ENCODE measurements around the gene PIGS. TPM values are rescaled to one million over a fixed set of nuclear protein-coding genes. Genes with fewer than 3 reads are reported as not detected.

PIGS gene
- total and polyA plus RNA-seq, 2 donors (not counting 1 experiment from before 2014, with no cell fraction given): 53.7 to 68.4 TPM

DNA sequence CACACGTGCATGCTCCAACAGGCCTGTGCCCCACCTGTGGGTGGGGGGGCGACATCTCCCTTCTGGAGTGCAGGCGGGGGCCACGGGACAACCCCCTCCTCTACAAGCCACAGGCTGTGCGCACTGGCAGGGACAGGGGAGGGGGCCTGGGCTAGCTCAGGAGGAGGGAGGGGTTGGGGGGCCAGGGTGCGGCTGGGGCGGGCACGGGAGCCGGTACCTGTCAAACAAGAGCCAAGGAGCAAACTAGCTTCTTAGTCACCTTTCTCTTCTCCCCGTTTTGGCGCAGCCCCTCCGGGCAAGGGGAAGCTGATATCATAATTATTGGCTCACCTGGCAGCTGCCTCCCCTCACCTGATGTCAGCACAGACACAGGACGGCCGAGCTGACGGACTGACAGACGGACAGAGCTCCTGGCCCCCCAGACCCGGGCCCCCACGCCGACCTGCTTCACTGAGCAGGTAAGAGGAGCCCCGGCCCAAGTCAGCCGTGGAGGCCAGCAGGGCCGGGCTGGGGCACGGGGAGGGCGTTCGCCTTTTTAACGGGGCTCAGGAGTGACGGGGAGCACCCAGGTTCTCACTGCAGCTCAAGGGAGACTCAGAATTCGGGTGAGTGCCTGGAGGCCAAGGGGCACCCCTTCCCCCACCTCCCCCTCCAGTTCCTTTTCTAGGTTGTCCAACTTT lies 65.2 kb downstream of the PIGS start, which contains the start of gene FOXN1:
Gene FOXN1, plus strand, starts transcription at position 363 of the 680 bp plus-strand sequence. CDS start 17,622 bp downstream, outside the sequence.
- Histone ChIP-seq H3K4me3 (replicated peaks in 1 of 4; ENCODE audit: control extremely low read depth in 1 of 4, insufficient read depth in 1 of 4, low read depth in 3 of 4, low read length in 4 of 4) (no peak within 1 kb of the TSS), H3K27ac (ENCODE audit: insufficient read depth, low read length) (no peak within 1 kb of the TSS), H3K27me3 (ENCODE audit: control insufficient read depth, insufficient read depth, low read length) (peaks cover 18% of the 10 kb centered on the region), H3K4me1 (ENCODE audit: control insufficient read depth, extremely low read depth, insufficient read depth, low read length) (no peaks in the 10 kb centered on the region), H3K79me2 (ENCODE audit: control insufficient read depth, insufficient read depth, low read length) (no peaks in the 10 kb centered on the region), H4K20me1 (ENCODE audit: control insufficient read depth, extremely low read depth, insufficient read depth, low read length) (no peaks in the 10 kb centered on the region), H3K4me2 (ENCODE audit: extremely low read depth, insufficient read depth, low read length) (no peak within 1 kb of the TSS), H3K9ac (ENCODE audit: insufficient read depth, low read length) (no peak within 1 kb of the TSS), H3K36me3 (ENCODE audit: control insufficient read depth, insufficient read depth, low read length) (no peaks in the 10 kb centered on the region), H3K9me3 (ENCODE audit: control insufficient read depth, insufficient read depth, low read depth, low read length) (no peaks in the 10 kb centered on the region), H2AFZ (ENCODE audit: low read length) (no peak within 1 kb of the TSS)
- TF ChIP-seq EZH2 (IDR thresholded peaks at IDR 0.05; ENCODE audit: low read length, missing control alignments): no peak
- TF ChIP-seq, protein P1, sequence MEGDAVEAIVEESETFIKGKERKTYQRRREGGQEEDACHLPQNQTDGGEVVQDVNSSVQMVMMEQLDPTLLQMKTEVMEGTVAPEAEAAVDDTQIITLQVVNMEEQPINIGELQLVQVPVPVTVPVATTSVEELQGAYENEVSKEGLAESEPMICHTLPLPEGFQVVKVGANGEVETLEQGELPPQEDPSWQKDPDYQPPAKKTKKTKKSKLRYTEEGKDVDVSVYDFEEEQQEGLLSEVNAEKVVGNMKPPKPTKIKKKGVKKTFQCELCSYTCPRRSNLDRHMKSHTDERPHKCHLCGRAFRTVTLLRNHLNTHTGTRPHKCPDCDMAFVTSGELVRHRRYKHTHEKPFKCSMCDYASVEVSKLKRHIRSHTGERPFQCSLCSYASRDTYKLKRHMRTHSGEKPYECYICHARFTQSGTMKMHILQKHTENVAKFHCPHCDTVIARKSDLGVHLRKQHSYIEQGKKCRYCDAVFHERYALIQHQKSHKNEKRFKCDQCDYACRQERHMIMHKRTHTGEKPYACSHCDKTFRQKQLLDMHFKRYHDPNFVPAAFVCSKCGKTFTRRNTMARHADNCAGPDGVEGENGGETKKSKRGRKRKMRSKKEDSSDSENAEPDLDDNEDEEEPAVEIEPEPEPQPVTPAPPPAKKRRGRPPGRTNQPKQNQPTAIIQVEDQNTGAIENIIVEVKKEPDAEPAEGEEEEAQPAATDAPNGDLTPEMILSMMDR (conservative IDR thresholded peaks at IDR 0.05 in 1 of 2, IDR thresholded peaks at IDR 0.05 in 1 of 2; ENCODE audit: low read depth in 1 of 2, low read length in 2 of 2): no peak
- no peak for DNase-seq (ENCODE audit: low read depth in 2 of 2)

DNA sequence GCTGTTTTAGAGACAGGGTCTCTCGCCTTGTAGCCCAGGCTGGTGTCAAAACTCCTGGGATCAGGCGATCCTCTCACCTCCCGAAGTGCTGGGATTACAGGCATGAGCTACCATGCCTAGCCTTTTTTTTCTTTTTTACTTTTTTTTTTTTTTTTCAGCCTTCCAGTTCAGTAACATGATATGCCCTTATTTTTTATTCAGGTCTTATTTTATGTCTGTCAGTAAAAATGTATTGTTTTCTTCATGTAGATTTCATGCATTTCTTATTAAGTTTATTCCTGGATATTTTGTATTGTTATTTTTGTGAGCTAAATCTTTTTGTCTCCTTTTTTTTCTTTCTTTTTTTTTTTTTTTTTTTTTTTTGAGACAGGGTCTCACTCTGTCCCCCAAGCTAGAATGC lies 67.9 kb downstream of the PIGS start:
- TF ChIP-seq, protein P1 (conservative IDR thresholded peaks at IDR 0.05 in 1 of 2, IDR thresholded peaks at IDR 0.05 in 1 of 2; ENCODE audit: low read depth in 1 of 2, low read length in 2 of 2): no peak
- TF ChIP-seq EZH2 (IDR thresholded peaks at IDR 0.05; ENCODE audit: low read length, missing control alignments): no peak
- DNase-seq (ENCODE audit: low read depth in 2 of 2): no peak
- H3K9me3 ChIP-seq (ENCODE audit: control insufficient read depth, insufficient read depth, low read depth, low read length): no peaks in the 10 kb centered on the region
- H2AFZ ChIP-seq (ENCODE audit: low read length): no peak overlapping the region
- H3K4me2 ChIP-seq (ENCODE audit: extremely low read depth, insufficient read depth, low read length): no peak overlapping the region
- no peak overlapping the region for H3K9ac ChIP-seq (ENCODE audit: insufficient read depth, low read length)
- H3K27me3 ChIP-seq (ENCODE audit: control insufficient read depth, insufficient read depth, low read length): peaks cover 11% of the 10 kb centered on the region
- H3K4me3 ChIP-seq (replicated peaks in 1 of 4; ENCODE audit: control extremely low read depth in 1 of 4, insufficient read depth in 1 of 4, low read depth in 3 of 4, low read length in 4 of 4): no peak overlapping the region
- H3K79me2 ChIP-seq (ENCODE audit: control insufficient read depth, insufficient read depth, low read length): no peaks in the 10 kb centered on the region
- H3K4me1 ChIP-seq (ENCODE audit: control insufficient read depth, extremely low read depth, insufficient read depth, low read length): no peaks in the 10 kb centered on the region
- H3K27ac ChIP-seq (ENCODE audit: insufficient read depth, low read length): no peak overlapping the region
- no peaks in the 10 kb centered on the region for H4K20me1 ChIP-seq (ENCODE audit: control insufficient read depth, extremely low read depth, insufficient read depth, low read length)
- no peaks in the 10 kb centered on the region for H3K36me3 ChIP-seq (ENCODE audit: control insufficient read depth, insufficient read depth, low read length)

Other genes starting within 250 kb of the PIGS start
- 53.7 and 55.7 TPM in 2 replicates for gene IFT20, start 236.1 kb downstream of the PIGS start, total RNA-seq
- gene IFT20, start 236.1 kb downstream of the PIGS start, polyA plus RNA-seq: 26.5 and 51.4 TPM in 2 replicates
- gene TNFAIP1, start 235.8 kb downstream of the PIGS start, total RNA-seq: 19.8 and 23.0 TPM in 2 replicates
- gene TNFAIP1, start 235.8 kb downstream of the PIGS start, polyA plus RNA-seq: 40.1 and 40.7 TPM in 2 replicates
- 71.9 and 79.3 TPM in 2 replicates for gene POLDIP2, start 214.0 kb downstream of the PIGS start, total RNA-seq
- gene POLDIP2, start 214.0 kb downstream of the PIGS start, polyA plus RNA-seq: 89.2 and 111 TPM in 2 replicates
- not detected in 2 replicates for gene SEBOX, start 206.3 kb downstream of the PIGS start, total RNA-seq
- not detected in 2 replicates for gene SEBOX, start 206.3 kb downstream of the PIGS start, polyA plus RNA-seq
- gene VTN, start 201.2 kb downstream of the PIGS start, total RNA-seq: 0.17 and 0.51 TPM in 2 replicates
- gene VTN, start 201.2 kb downstream of the PIGS start, polyA plus RNA-seq: 0.46 and 3.5 TPM in 2 replicates
- 3.1 TPM in 2 replicates for gene SARM1, start 199.8 kb downstream of the PIGS start, total RNA-seq
- 8.1 and 10.8 TPM in 2 replicates for gene SARM1, start 199.8 kb downstream of the PIGS start, polyA plus RNA-seq
- gene SLC46A1, start 165.3 kb downstream of the PIGS start, total RNA-seq: 3.6 and 5.1 TPM in 2 replicates
- 2.9 and 4.6 TPM in 2 replicates for gene SLC46A1, start 165.3 kb downstream of the PIGS start, polyA plus RNA-seq
- gene SLC13A2, start 97.9 kb downstream of the PIGS start, total RNA-seq: not detected in 2 replicates
- not detected in 2 replicates for gene SLC13A2, start 97.9 kb downstream of the PIGS start, polyA plus RNA-seq
- gene FOXN1, start 65.2 kb downstream of the PIGS start, total RNA-seq: not detected in 2 replicates
- gene FOXN1, start 65.2 kb downstream of the PIGS start, polyA plus RNA-seq: not detected in 2 replicates
- 16.9 and 19.2 TPM in 2 replicates for gene UNC119, start 18.9 kb downstream of the PIGS start, total RNA-seq
- 24.6 and 26.4 TPM in 2 replicates for gene UNC119, start 18.9 kb downstream of the PIGS start, polyA plus RNA-seq
- 59.3 and 91.3 TPM in 2 replicates for gene ALDOC, start 5.4 kb upstream of the PIGS start, total RNA-seq
- gene ALDOC, start 5.4 kb upstream of the PIGS start, polyA plus RNA-seq: 47.3 and 111 TPM in 2 replicates
- 1.5 and 13.7 TPM in 2 replicates for gene SPAG5, start 27.5 kb upstream of the PIGS start, total RNA-seq
- gene SPAG5, start 27.5 kb upstream of the PIGS start, polyA plus RNA-seq: 12.0 and 48.8 TPM in 2 replicates
- 3.8 and 4.1 TPM in 2 replicates for gene RSKR, start 42.7 kb upstream of the PIGS start, total RNA-seq
- 1.8 and 2.5 TPM in 2 replicates for gene RSKR, start 42.7 kb upstream of the PIGS start, polyA plus RNA-seq
- gene BLTP2, start 73.6 kb upstream of the PIGS start, total RNA-seq: 107 and 160 TPM in 2 replicates
- 74.9 and 96.3 TPM in 2 replicates for gene BLTP2, start 73.6 kb upstream of the PIGS start, polyA plus RNA-seq
- 56.5 and 58.5 TPM in 2 replicates for gene SDF2, start 90.4 kb upstream of the PIGS start, total RNA-seq
- 65.2 and 75.2 TPM in 2 replicates for gene SDF2, start 90.4 kb upstream of the PIGS start, polyA plus RNA-seq
- 36.7 and 61.6 TPM in 2 replicates for gene SUPT6H, start 90.7 kb upstream of the PIGS start, total RNA-seq
- 34.7 and 39.1 TPM in 2 replicates for gene SUPT6H, start 90.7 kb upstream of the PIGS start, polyA plus RNA-seq
- gene PROCA1, start 140.4 kb upstream of the PIGS start, total RNA-seq: 2.3 and 2.6 TPM in 2 replicates
- gene PROCA1, start 140.4 kb upstream of the PIGS start, polyA plus RNA-seq: 0.85 and 0.93 TPM in 2 replicates
- gene RAB34, start 146.3 kb upstream of the PIGS start, total RNA-seq: 159 and 174 TPM in 2 replicates
- 287 and 338 TPM in 2 replicates for gene RAB34, start 146.3 kb upstream of the PIGS start, polyA plus RNA-seq
- gene RPL23A, start 148.5 kb upstream of the PIGS start, total RNA-seq: 519 and 881 TPM in 2 replicates
- gene RPL23A, start 148.5 kb upstream of the PIGS start, polyA plus RNA-seq: 1,041 and 1,196 TPM in 2 replicates
- gene TLCD1, start 154.7 kb upstream of the PIGS start, total RNA-seq: 4.1 and 6.6 TPM in 2 replicates
- gene TLCD1, start 154.7 kb upstream of the PIGS start, polyA plus RNA-seq: 10.8 and 11.5 TPM in 2 replicates
- gene NEK8, start 157.3 kb upstream of the PIGS start, total RNA-seq: 2.8 TPM in 2 replicates
- gene NEK8, start 157.3 kb upstream of the PIGS start, polyA plus RNA-seq: 3.0 and 3.8 TPM in 2 replicates
- gene TRAF4, start 172.5 kb upstream of the PIGS start, total RNA-seq: 28.7 and 32.6 TPM in 2 replicates
- 17.5 and 20.8 TPM in 2 replicates for gene TRAF4, start 172.5 kb upstream of the PIGS start, polyA plus RNA-seq